Endothelial cell of umbilical vein (primary cell): ENCODE results near the gene KIF5C. TPM values are rescaled to one million over a fixed set of nuclear protein-coding genes. Genes with fewer than 3 reads are reported as not detected.

Experiments used
- BruUV-seq: library from RNA; stranded (reverse); fragments of 400-500 nt; replicated peaks from 2 replicates; lab custom pipeline; 2021; lab: Mats Ljungman, UMichigan
- CTCF ChIA-PET: fragments of 300-600, 350-600 bp; sonication (Branson Sonifier 250); formaldehyde crosslinking; loops from one replicate; lab custom pipeline; 2021; ENCODE audit warnings: antibody characterized with exemption, inconsistent platforms; lab: Charles Lee
- POLR2A ChIA-PET: fragments of 300-600, 350-600 bp; sonication (Branson Sonifier 250); formaldehyde crosslinking; loops from one replicate; lab custom pipeline; 2021; ENCODE audit warnings: antibody characterized with exemption, inconsistent platforms; lab: Charles Lee
- DNase-seq: peaks from one replicate; pipeline ENCODE4 v3.0.0-alpha.2; 2011; ENCODE audit warnings: low read depth, low spot score
- FAIRE-seq: peaks from 2 replicates; lab custom pipeline; 2011; peaks lifted over from hg19 to GRCh38; lab: Jason Lieb, UNC
- H2AFZ ChIP-seq: 2 replicates; pipeline ENCODE4 v1.6.0; 2012; ENCODE audit warnings: low read depth, low read length, control low read depth, inconsistent platforms
- H3K27ac ChIP-seq: 2 replicates; pipeline ENCODE4 v1.5.1; 2011; ENCODE audit warnings: low read depth, mild to moderate bottlenecking, control low read depth, low read length, moderate library complexity; ENCODE audit not compliant: insufficient read depth
- H3K27me3 ChIP-seq, 2 experiments: 2 replicates each; pipeline versions ENCODE4 v1.6.0 to v1.6.1; 2011; ENCODE audit warnings: low read length in 2 of 2, mixed read lengths in 1 of 2; ENCODE audit not compliant: control insufficient read depth in 2 of 2, insufficient read depth in 2 of 2
- H3K36me3 ChIP-seq, 2 experiments: 2 replicates in 1 of 2; 3 replicates in 1 of 2; pipeline ENCODE4 v1.5.1; 2011; ENCODE audit warnings: low read length in 2 of 2, mild to moderate bottlenecking in 1 of 2, moderate library complexity in 1 of 2; ENCODE audit not compliant: control insufficient read depth in 2 of 2, insufficient read depth in 2 of 2; ENCODE audit errors: extremely low read depth in 1 of 2
- H3K4me1 ChIP-seq: 3 replicates; pipeline ENCODE4 v1.5.1; 2011; ENCODE audit warnings: mild to moderate bottlenecking, low read length; ENCODE audit not compliant: control insufficient read depth, insufficient read depth; ENCODE audit errors: extremely low read depth
- H3K4me2 ChIP-seq: 2 replicates; pipeline ENCODE4 v1.6.1; 2011; ENCODE audit warnings: low read length, control low read depth, mixed read lengths; ENCODE audit not compliant: insufficient read depth
- H3K4me3 ChIP-seq, 3 experiments: fragments of 200-600 bp in 1 of 3; sonication (generic), shearing (Covaris generic) in 1 of 3; replicated peaks in 1 of 3; 2 replicates each; pipeline ENCODE4 v1.5.1; 2011 to 2016; ENCODE audit warnings: control low read depth in 3 of 3, low read length in 3 of 3, mild to moderate bottlenecking in 2 of 3, inconsistent platforms in 1 of 3, low read depth in 1 of 3, moderate library complexity in 1 of 3; ENCODE audit not compliant: insufficient read depth in 1 of 3
- H3K79me2 ChIP-seq: 2 replicates; pipeline ENCODE4 v1.6.0; 2012; ENCODE audit warnings: low read length, inconsistent platforms; ENCODE audit not compliant: control insufficient read depth, insufficient read depth
- H3K9ac ChIP-seq: replicated peaks from 2 replicates; pipeline ENCODE3; 2011; ENCODE audit warnings: low read length, control low read depth; ENCODE audit not compliant: insufficient read depth; ENCODE audit errors: extremely low read depth
- H3K9me1 ChIP-seq: replicated peaks from 3 replicates; pipeline ENCODE4 v1.6.0; 2011; ENCODE audit warnings: mild to moderate bottlenecking, low read length; ENCODE audit not compliant: control insufficient read depth, insufficient read depth; ENCODE audit errors: extremely low read depth
- H3K9me3 ChIP-seq: replicated peaks from 2 replicates; pipeline ENCODE4 v1.5.1; 2012; ENCODE audit warnings: low read length, inconsistent platforms; ENCODE audit not compliant: control insufficient read depth, insufficient read depth
- H4K20me1 ChIP-seq: replicated peaks from 2 replicates; pipeline ENCODE3; 2011; ENCODE audit warnings: mild to moderate bottlenecking, low read length; ENCODE audit not compliant: control insufficient read depth, insufficient read depth; ENCODE audit errors: extremely low read depth
- CTCF ChIP-seq, 2 donors: IDR thresholded peaks; 1 replicate in 1 of 2; 2 replicates in 1 of 2; pipeline ENCODE4 v1.5.1; 2011; ENCODE audit warnings: low read length in 2 of 2, mild to moderate bottlenecking in 2 of 2, moderate library complexity in 2 of 2, control low read depth in 1 of 2, inconsistent platforms in 1 of 2, low read depth in 1 of 2; ENCODE audit not compliant: insufficient read depth in 1 of 2; ENCODE audit errors: extremely low read depth in 1 of 2
- FOS ChIP-seq: IDR thresholded peaks from 2 replicates; pipeline ENCODE4 v1.6.1; 2011; ENCODE audit warnings: mild to moderate bottlenecking, low read length, moderate library complexity, borderline replicate concordance; ENCODE audit not compliant: insufficient read depth
- MAX ChIP-seq: IDR thresholded peaks from 2 replicates; pipeline ENCODE4 v1.6.1; 2011; ENCODE audit not compliant: insufficient read depth, insufficient read length
- dilution Hi-C: fragments of 300-500 bp; cut with MboI; formaldehyde crosslinking; loops from one replicate; pipeline ENCODE4 v1.15.0; 2019; ENCODE audit warnings: low sequenced_read_pairs; ENCODE audit not compliant: extremely low pct_ligation_motif_present
- intact Hi-C: fragments of 100-400 bp; cut with micrococcal nuclease; formaldehyde crosslinking; loops from one replicate; pipeline ENCODE4 v1.10.0; 2022
- polyA plus RNA-seq, 4 experiments: library from polyadenylated mRNA; depleted of rRNA in 3 of 4; stranded (reverse) in 3 of 4; unstranded in 1 of 4; fragments of >200 nt; gene quantifications; 2 replicates each; pipeline versions ENCODE4 v1.2.1 to v1.2.3, GENCODE V29; 2011 to 2012; ENCODE audit warnings: missing spikeins in 1 of 4
- total RNA-seq: library from RNA; stranded (reverse); gene quantifications from 2 replicates; pipeline ENCODE4 v1.2.3, GENCODE V29; 2021

KIF5C gene
- total and polyA plus RNA-seq, 2 donors (not counting 3 experiments of a cell fraction or from before 2014, with no cell fraction given) = 0.01 to 0.55 TPM

- Histone ChIP-seq H3K36me3 (no peaks in the 10 kb centered on the region), H3K4me2 (no peak overlapping the region), H3K27me3 (no peaks in the 10 kb centered on the region), H3K9me1 (no peaks in the 10 kb centered on the region), H3K79me2 (no peaks in the 10 kb centered on the region), H3K9ac (no peak overlapping the region), H3K4me1 (no peaks in the 10 kb centered on the region), H3K9me3 (no peaks in the 10 kb centered on the region), H4K20me1 (no peaks in the 10 kb centered on the region), H2AFZ (no peak overlapping the region), H3K4me3 (no peak overlapping the region), H3K27ac (no peak overlapping the region)
- no peak for DNase-seq
- FAIRE-seq = no peak
- ChIA-PET CTCF (interaction anchor here (1.7 kb wide), 1 partner anchor 31 kb away, joined by 6 read pairs; no protein-coding TSS in a partner anchor), POLR2A (no interaction called here)
- dilution Hi-C loops (no loop called here), intact Hi-C loops (no loop called here)
- TF ChIP-seq MAX = no peak
- BruUV-seq = no TSS peak
These were observed 174.1 kb downstream of the KIF5C start for GRCh38 chr2:149049142-149049541.

GRCh38 chr2:149050188-149050587 is 175.2 kb downstream of the KIF5C start:
- H3K9me3 ChIP-seq = no peaks in the 10 kb centered on the region
- ChIA-PET POLR2A (no interaction called here), CTCF (interaction anchor here (1.7 kb wide), 1 partner anchor 33 kb away, joined by 6 read pairs; no protein-coding TSS in a partner anchor)
- H2AFZ ChIP-seq = no peak overlapping the region
- no peaks in the 10 kb centered on the region for H3K36me3 ChIP-seq
- no peak for DNase-seq
- no peaks in the 10 kb centered on the region for H3K9me1 ChIP-seq
- intact Hi-C loops (no loop called here), dilution Hi-C loops (no loop called here)
- no peaks in the 10 kb centered on the region for H3K4me1 ChIP-seq
- no peaks in the 10 kb centered on the region for H3K27me3 ChIP-seq
- H3K4me2 ChIP-seq = no peak overlapping the region
- H3K4me3 ChIP-seq = no peak overlapping the region
- no peaks in the 10 kb centered on the region for H4K20me1 ChIP-seq
- no peak overlapping the region for H3K27ac ChIP-seq
- BruUV-seq = no TSS peak
- no peak for FAIRE-seq
- H3K79me2 ChIP-seq = no peaks in the 10 kb centered on the region
- TF ChIP-seq FOS (no peak), CTCF (IDR thresholded peaks at IDR 0.05; ENCODE audit: extremely low read depth in 1 of 2, insufficient read depth in 1 of 2, low read depth in 1 of 2, low read length in 2 of 2) (no peak)
- H3K9ac ChIP-seq = no peak overlapping the region
